GM10248 (cell line): ENCODE data around the gene GATM.

ENCODE experiments used
- CTCF ChIA-PET: fragments of 300-600 bp; sonication (Branson Sonifier 250); formaldehyde crosslinking; extraction: SDS; loops from one replicate; lab custom pipeline; 2021; ENCODE audit warnings: antibody characterized with exemption; lab: Yijun Ruan, JAX
- POLR2A ChIA-PET: fragments of 350-650 bp; sonication (Branson Sonifier 250); formaldehyde crosslinking; extraction: SDS; loops from one replicate; lab custom pipeline; 2020; ENCODE audit warnings: antibody characterized with exemption; lab: Yijun Ruan, JAX
- DNase-seq: peaks from one replicate; pipeline ENCODE4 v3.0.0; 2012; ENCODE audit errors: extremely low spot score
- CTCF ChIP-seq: IDR thresholded peaks from 2 replicates; pipeline ENCODE4 v1.5.1; 2012; ENCODE audit warnings: mild to moderate bottlenecking, low read depth; ENCODE audit errors: extremely low read depth, missing control alignments, control extremely low read depth

Gene GATM

GRCh38 chr15:45401665-45402161, 23.4 kb upstream of the GATM start:
- no peak for DNase-seq
- POLR2A ChIA-PET: interaction anchor here (0.6 to 1.9 kb wide), 7 partner anchors 9 to 249 kb away, joined by 3 to 10 read pairs (median 4); partner anchors contain the start of genes BLOC1S6 and SHF
- CTCF ChIA-PET: interaction anchor here (0.8 to 6.7 kb wide), 18 partner anchors 9 to 283 kb away, joined by 3 to 59 read pairs (median 4); no protein-coding TSS in a partner anchor
- TF ChIP-seq CTCF: no peak

GRCh38 chr15:45399381-45400212, 21.3 kb upstream of the GATM start:
- no peak for DNase-seq
- ChIA-PET POLR2A (no interaction called here), CTCF (interaction anchor here (0.6 to 6.7 kb wide), 30 partner anchors 9 to 273 kb away, joined by 3 to 59 read pairs (median 4); partner anchors contain the start of gene GATM)
- peak; percentile 70 for TF ChIP-seq CTCF

- ChIA-PET POLR2A (no interaction called here), CTCF (interaction anchor here (0.8 to 6.7 kb wide), 9 partner anchors 13 to 237 kb away, joined by 3 to 59 read pairs (median 3); no protein-coding TSS in a partner anchor)
- no peak for DNase-seq
- no peak for TF ChIP-seq CTCF
Observed at GRCh38 chr15:45397116-45397665, 18.8 kb upstream of the GATM start.

- TF ChIP-seq CTCF: no peak
- CTCF ChIA-PET: interaction anchor here (1.3 to 6.7 kb wide), 2 partner anchors 11 to 236 kb away, joined by 3 to 59 read pairs; no protein-coding TSS in a partner anchor
- POLR2A ChIA-PET: no interaction called here
- no peak for DNase-seq
Observed at GRCh38 chr15:45395943-45396342, 17.6 kb upstream of the GATM start.

- CTCF ChIA-PET: interaction anchor here (0.9 kb wide), 1 partner anchor 12 kb away, joined by 3 read pairs; no protein-coding TSS in a partner anchor
- no peak for TF ChIP-seq CTCF
- POLR2A ChIA-PET: no interaction called here
- DNase-seq: no peak
Observed at GRCh38 chr15:45394681-45395080, 16.3 kb upstream of the GATM start.

- CTCF ChIA-PET: interaction anchor here (1.0 to 3.2 kb wide), 5 partner anchors 11 to 231 kb away, joined by 3 to 26 read pairs (median 3); no protein-coding TSS in a partner anchor
- no peak for DNase-seq
- POLR2A ChIA-PET: interaction anchor here (0.5 kb wide), 1 partner anchor 11 kb away, joined by 4 read pairs; no protein-coding TSS in a partner anchor
- TF ChIP-seq CTCF: peak; percentile 48
Observed at GRCh38 chr15:45393851-45394250, 15.5 kb upstream of the GATM start.
